Activated CD8-positive, alpha-beta memory T cell treated with anti-CD3 and anti-CD28 coated beads for 24 hours (primary cell): ENCODE results near the gene MST1.

Experiments
- DNase-seq: peaks from one replicate; pipeline ENCODE4 v3.0.0-alpha.2; 2020

Gene MST1

GRCh38 chr3:49673715-49674496, 15.4 kb downstream of the MST1 start, which contains the start of gene APEH:
APEH (plus strand) TSS chr3:49674351; CDS start chr3:49674402, 51 bp downstream.
- peak; percentile 99 for DNase-seq

GRCh38 chr3:49673121-49673714, 16.1 kb downstream of the MST1 start:
- DNase-seq: no peak

GRCh38 chr3:49671291-49672288, 17.7 kb downstream of the MST1 start:
- DNase-seq: peak; percentile 88

- no peak for DNase-seq
Observed at GRCh38 chr3:49670940-49671290, 18.4 kb downstream of the MST1 start.

- DNase-seq: no peak
Observed at GRCh38 chr3:49669352-49669751, 19.9 kb downstream of the MST1 start.

GRCh38 chr3:49668861-49669260, 20.4 kb downstream of the MST1 start:
- DNase-seq: no peak

- no peak for DNase-seq
Observed at GRCh38 chr3:49668414-49668797, 20.9 kb downstream of the MST1 start.

- DNase-seq: no peak
Observed at GRCh38 chr3:49667701-49668413, 21.4 kb downstream of the MST1 start.

- no peak for DNase-seq
Observed at GRCh38 chr3:49666592-49666991, 22.7 kb downstream of the MST1 start.

GRCh38 chr3:49665822-49666519, 23.3 kb downstream of the MST1 start:
- DNase-seq: no peak

- DNase-seq: no peak
Observed at GRCh38 chr3:49664300-49664699, 25.0 kb downstream of the MST1 start.

- no peak for DNase-seq
Observed at GRCh38 chr3:49663831-49664230, 25.4 kb downstream of the MST1 start.

- no peak for DNase-seq
Observed at GRCh38 chr3:49662720-49663413, 26.4 kb downstream of the MST1 start.

- DNase-seq: no peak
Observed at GRCh38 chr3:49662021-49662420, 27.3 kb downstream of the MST1 start.

- no peak for DNase-seq
Observed at GRCh38 chr3:49661281-49661680, 28.0 kb downstream of the MST1 start.

GRCh38 chr3:49659756-49660155, 29.5 kb downstream of the MST1 start:
- no peak for DNase-seq

- no peak for DNase-seq
Observed at GRCh38 chr3:49658711-49659110, 30.6 kb downstream of the MST1 start.

- no peak for DNase-seq
Observed at GRCh38 chr3:49657208-49657915, 31.9 kb downstream of the MST1 start.

GRCh38 chr3:49656541-49657112, 32.6 kb downstream of the MST1 start:
- DNase-seq: no peak

GRCh38 chr3:49655731-49656285, 33.5 kb downstream of the MST1 start:
- no peak for DNase-seq
